Raji (cell line): ENCODE measurements around the gene PLPP4.

ENCODE experiments used
- POLR2A ChIP-seq: IDR thresholded peaks from 2 replicates; pipeline ENCODE4 v1.6.1; 2011; ENCODE audit warnings: low read depth, low read length, control low read depth; ENCODE audit not compliant: insufficient read depth

The PLPP4 gene

GRCh38 chr10:120493411-120494312 lies 36.6 kb downstream of the PLPP4 start:
- TF ChIP-seq POLR2A = no peak

GRCh38 chr10:120494313-120494710 lies 37.3 kb downstream of the PLPP4 start:
- TF ChIP-seq POLR2A = no peak

GRCh38 chr10:120495226-120496009 lies 38.4 kb downstream of the PLPP4 start:
- TF ChIP-seq POLR2A = no peak

GRCh38 chr10:120499883-120500282 lies 42.9 kb downstream of the PLPP4 start:
- no peak for TF ChIP-seq POLR2A

- TF ChIP-seq POLR2A = no peak
These were observed 46.7 kb downstream of the PLPP4 start for GRCh38 chr10:120503689-120504088.

- no peak for TF ChIP-seq POLR2A
These were observed 48.0 kb downstream of the PLPP4 start for GRCh38 chr10:120505056-120505455.

GRCh38 chr10:120505866-120506265 lies 48.8 kb downstream of the PLPP4 start:
- TF ChIP-seq POLR2A = no peak

GRCh38 chr10:120506674-120507073 lies 49.6 kb downstream of the PLPP4 start:
- no peak for TF ChIP-seq POLR2A

- TF ChIP-seq POLR2A = no peak
These were observed 50.1 kb downstream of the PLPP4 start for GRCh38 chr10:120507175-120507574.

GRCh38 chr10:120507651-120508050 lies 50.6 kb downstream of the PLPP4 start:
- no peak for TF ChIP-seq POLR2A

GRCh38 chr10:120508393-120508792 lies 51.4 kb downstream of the PLPP4 start:
- TF ChIP-seq POLR2A = no peak

GRCh38 chr10:120508966-120509365 lies 51.9 kb downstream of the PLPP4 start:
- TF ChIP-seq POLR2A = no peak

GRCh38 chr10:120511165-120511564 lies 54.1 kb downstream of the PLPP4 start:
- no peak for TF ChIP-seq POLR2A

- TF ChIP-seq POLR2A = no peak
These were observed 56.3 kb downstream of the PLPP4 start for GRCh38 chr10:120513307-120513796.

- no peak for TF ChIP-seq POLR2A
These were observed 57.1 kb downstream of the PLPP4 start for GRCh38 chr10:120514035-120514620.
